HepG2 (cell line): ENCODE data around the gene DCHS2. TPM values are rescaled to one million over a fixed set of nuclear protein-coding genes. Genes with fewer than 3 reads are reported as not detected.

Experiments
- ARNTL ChIP-seq: sonication (generic); formaldehyde crosslinking; IDR thresholded peaks from 2 replicates; pipeline ENCODE4 v1.4.0; 2020; ENCODE audit warnings: mild to moderate bottlenecking, missing genetic modification reagents
- ATF7-NPFF ChIP-seq: sonication (generic); formaldehyde crosslinking; IDR thresholded peaks from 2 replicates; pipeline ENCODE4 v1.8.1; 2023; ENCODE audit warnings: mild to moderate bottlenecking, low read depth, missing genetic modification reagents, moderate library complexity
- CTCF ChIP-seq: sonication (generic); formaldehyde crosslinking; IDR thresholded peaks from 2 replicates; pipeline ENCODE4 v1.5.0; 2020; ENCODE audit warnings: mild to moderate bottlenecking, missing genetic modification reagents, moderate library complexity
- FOSL2 ChIP-seq: sonication (generic); formaldehyde crosslinking; IDR thresholded peaks from 2 replicates; pipeline ENCODE4 v1.4.0; 2020; ENCODE audit warnings: missing genetic modification reagents
- KDM3A ChIP-seq: IDR thresholded peaks from 2 replicates; pipeline ENCODE4 v1.6.1; 2018; ENCODE audit warnings: low read depth, missing compliant biosample characterization
- MIER3 ChIP-seq: IDR thresholded peaks from 2 replicates; pipeline ENCODE4 v1.6.1; 2016; ENCODE audit warnings: missing compliant biosample characterization, borderline replicate concordance
- NR0B2 ChIP-seq: sonication (generic); formaldehyde crosslinking; IDR thresholded peaks from 2 replicates; pipeline ENCODE4 v1.4.0; 2020; ENCODE audit warnings: mild to moderate bottlenecking, missing genetic modification reagents
- RXRA ChIP-seq: sonication (generic); formaldehyde crosslinking; IDR thresholded peaks from 2 replicates; pipeline ENCODE4 v1.5.1; 2020; ENCODE audit warnings: missing genetic modification reagents
- SIX4 ChIP-seq: sonication (generic); formaldehyde crosslinking; IDR thresholded peaks from 2 replicates; pipeline ENCODE4 v1.4.0; 2020; ENCODE audit warnings: missing genetic modification reagents
- SPEN ChIP-seq: sonication (generic); formaldehyde crosslinking; IDR thresholded peaks from 2 replicates; pipeline ENCODE4 v1.5.1; 2020; ENCODE audit warnings: low read depth, mild to moderate bottlenecking, missing genetic modification reagents
- TEAD2 ChIP-seq: sonication (generic); formaldehyde crosslinking; IDR thresholded peaks from 2 replicates; pipeline ENCODE4 v1.9.0; 2021; ENCODE audit warnings: missing genetic modification reagents
- ZBTB20 ChIP-seq: sonication (generic); formaldehyde crosslinking; IDR thresholded peaks from 2 replicates; pipeline ENCODE4 v1.8.1; 2023; ENCODE audit warnings: missing genetic modification reagents, low read depth, mild to moderate bottlenecking, borderline replicate concordance
- ZBTB40 ChIP-seq, 2 experiments: fragments of 450-650 bp in 1 of 2; sonication (generic) in 1 of 2; formaldehyde crosslinking in 1 of 2; IDR thresholded peaks; 2 replicates each; pipeline versions ENCODE4 v1.6.1 to v1.8.0; 2016 to 2022; ENCODE audit warnings: antibody characterized with exemption in 1 of 2, mild to moderate bottlenecking in 1 of 2, missing genetic modification reagents in 1 of 2
- ZNF205 ChIP-seq: IDR thresholded peaks from 2 replicates; pipeline ENCODE4 v1.6.1; 2018; ENCODE audit warnings: missing biosample characterization, missing genetic modification reagents
- polyA plus RNA-seq, 8 experiments: library from polyadenylated mRNA; depleted of rRNA in 3 of 8; stranded (reverse) in 7 of 8; unstranded in 1 of 8; fragments of >200 nt; fragmentation: Illumina TruSeq in 4 of 8; extraction: Trizol in 4 of 8; gene quantifications; 2 replicates each; pipeline versions ENCODE4 v1.2.1 to v1.2.3, GENCODE V29; 2011 to 2016; ENCODE audit warnings: low read depth in 4 of 8, missing spikeins in 1 of 8, mixed read lengths in 1 of 8; ENCODE audit not compliant: insufficient read depth in 1 of 8
- total RNA-seq, 5 experiments: library from RNA; depleted of rRNA; stranded (reverse); fragments of >200 nt; fragmentation: Illumina TruSeq; extraction: Trizol; gene quantifications; 2 replicates each; pipeline ENCODE4 v1.2.3, GENCODE V29; 2016; ENCODE audit warnings: low read depth in 1 of 5

Gene DCHS2
- total and polyA plus RNA-seq, 2 of the 13 experiments (the other 11 are each of a cell fraction or from before 2014, with no cell fraction given), result 0.03 TPM; not detected in 1

GRCh38 chr4:154222875-154223274 is 268.7 kb downstream of the DCHS2 start (continued):
- no peak for TF ChIP-seq ZBTB40 (IDR thresholded peaks at IDR 0.05)
- no peak for TF ChIP-seq ZBTB40 (CRISPR knock-in tag; IDR thresholded peaks at IDR 0.05)
- no peak for TF ChIP-seq ZNF205 (CRISPR knock-in tag)
- no peak for TF ChIP-seq TEAD2 (CRISPR knock-in tag)
- no peak for TF ChIP-seq ZBTB20 (CRISPR knock-in tag)
- no peak for TF ChIP-seq CTCF
- TF ChIP-seq SPEN (CRISPR knock-in tag), result no peak
- no peak for TF ChIP-seq FOSL2 (CRISPR knock-in tag)
- no peak for TF ChIP-seq RXRA (CRISPR knock-in tag)
- TF ChIP-seq KDM3A, result no peak
- no peak for TF ChIP-seq MIER3
- no peak for TF ChIP-seq NR0B2 (CRISPR knock-in tag)
- no peak for TF ChIP-seq ARNTL (CRISPR knock-in tag)
- no peak for TF ChIP-seq ATF7-NPFF (CRISPR knock-in tag)
- no peak for TF ChIP-seq SIX4 (CRISPR knock-in tag)
